ENCODE measurements around the gene RAPGEF5. TPM values are rescaled to one million over a fixed set of nuclear protein-coding genes. Genes with fewer than 3 reads are reported as not detected.

Gene RAPGEF5
- polyA plus RNA-seq, 1 donor = 29.8 TPM

GRCh38 chr7:22128528-22128920, 228.4 kb downstream of the RAPGEF5 start:
- WGBS (ENCODE audit: insufficient coverage, low lambda C conversion rate) = 100% methylated on average over 1 of the region's 4 CpGs
- no peaks in the 10 kb centered on the region for H3K27me3 ChIP-seq (ENCODE audit: control insufficient read depth, insufficient read depth, low read length)

GRCh38 chr7:22127835-22128527, 229.0 kb downstream of the RAPGEF5 start:
- WGBS (ENCODE audit: insufficient coverage, low lambda C conversion rate) = 93% methylated on average over 3 of the region's 6 CpGs
- peaks cover 35% of the 10 kb centered on the region for H3K36me3 ChIP-seq (ENCODE audit: control insufficient read depth, insufficient read depth, low read length)

More at GRCh38 chr7:22128528-22128920, 228.4 kb downstream of the RAPGEF5 start:
- no peak for DNase-seq
- Histone ChIP-seq H3K36me3 (ENCODE audit: control insufficient read depth, insufficient read depth, low read length) (peaks cover 41% of the 10 kb centered on the region), H3K9me3 (ENCODE audit: control insufficient read depth, low read depth, low read length) (no peaks in the 10 kb centered on the region), H3K4me3 (ENCODE audit: low read length) (no peak overlapping the region), H3K4me1 (ENCODE audit: control insufficient read depth, insufficient read depth, low read length) (peaks cover under 1% of the 10 kb centered on the region), H3K27ac (ENCODE audit: low read length) (no peak overlapping the region)

GRCh38 chr7:22125436-22125835, 231.5 kb downstream of the RAPGEF5 start:
- no peak overlapping the region for H3K27ac ChIP-seq (ENCODE audit: low read length)
- peaks cover 7% of the 10 kb centered on the region for H3K4me1 ChIP-seq (ENCODE audit: control insufficient read depth, insufficient read depth, low read length)
- no peak overlapping the region for H3K4me3 ChIP-seq (ENCODE audit: low read length)
- WGBS (ENCODE audit: insufficient coverage, low lambda C conversion rate) = no CpG with 5 or more reads among the region's 6 CpGs
- peaks cover 43% of the 10 kb centered on the region for H3K36me3 ChIP-seq (ENCODE audit: control insufficient read depth, insufficient read depth, low read length)
- no peaks in the 10 kb centered on the region for H3K9me3 ChIP-seq (ENCODE audit: control insufficient read depth, low read depth, low read length)
- no peak for DNase-seq
- no peaks in the 10 kb centered on the region for H3K27me3 ChIP-seq (ENCODE audit: control insufficient read depth, insufficient read depth, low read length)

More at GRCh38 chr7:22127835-22128527, 229.0 kb downstream of the RAPGEF5 start:
- Histone ChIP-seq H3K4me3 (ENCODE audit: low read length) (no peak overlapping the region), H3K9me3 (ENCODE audit: control insufficient read depth, low read depth, low read length) (no peaks in the 10 kb centered on the region), H3K27ac (ENCODE audit: low read length) (no peak overlapping the region), H3K27me3 (ENCODE audit: control insufficient read depth, insufficient read depth, low read length) (no peaks in the 10 kb centered on the region), H3K4me1 (ENCODE audit: control insufficient read depth, insufficient read depth, low read length) (peaks cover 6% of the 10 kb centered on the region)
- no peak for DNase-seq

GRCh38 chr7:22124941-22125340, 232.0 kb downstream of the RAPGEF5 start:
- H3K36me3 ChIP-seq (ENCODE audit: control insufficient read depth, insufficient read depth, low read length) = peaks cover 45% of the 10 kb centered on the region

GRCh38 chr7:22123139-22123538, 233.8 kb downstream of the RAPGEF5 start:
- Histone ChIP-seq H3K36me3 (ENCODE audit: control insufficient read depth, insufficient read depth, low read length) (peaks cover 42% of the 10 kb centered on the region), H3K27ac (ENCODE audit: low read length) (peak overlapping the region; percentile 27), H3K27me3 (ENCODE audit: control insufficient read depth, insufficient read depth, low read length) (no peaks in the 10 kb centered on the region), H3K9me3 (ENCODE audit: control insufficient read depth, low read depth, low read length) (no peaks in the 10 kb centered on the region), H3K4me1 (ENCODE audit: control insufficient read depth, insufficient read depth, low read length) (peaks cover 7% of the 10 kb centered on the region), H3K4me3 (ENCODE audit: low read length) (no peak overlapping the region)
- WGBS (ENCODE audit: insufficient coverage, low lambda C conversion rate) = no CpG with 5 or more reads among the region's 5 CpGs
- peak; percentile 69 to 89 for DNase-seq

More at GRCh38 chr7:22124941-22125340, 232.0 kb downstream of the RAPGEF5 start:
- Histone ChIP-seq H3K27me3 (ENCODE audit: control insufficient read depth, insufficient read depth, low read length) (no peaks in the 10 kb centered on the region), H3K9me3 (ENCODE audit: control insufficient read depth, low read depth, low read length) (no peaks in the 10 kb centered on the region), H3K27ac (ENCODE audit: low read length) (no peak overlapping the region), H3K4me1 (ENCODE audit: control insufficient read depth, insufficient read depth, low read length) (peaks cover 7% of the 10 kb centered on the region), H3K4me3 (ENCODE audit: low read length) (no peak overlapping the region)
- WGBS (ENCODE audit: insufficient coverage, low lambda C conversion rate) = no CpG with 5 or more reads among the region's 3 CpGs
- DNase-seq = no peak

GRCh38 chr7:22121702-22122474, 235.1 kb downstream of the RAPGEF5 start:
- no peak overlapping the region for H3K4me3 ChIP-seq (ENCODE audit: low read length)

GRCh38 chr7:22120391-22121053, 236.4 kb downstream of the RAPGEF5 start:
- H3K27ac ChIP-seq (ENCODE audit: low read length) = no peak overlapping the region
- H3K36me3 ChIP-seq (ENCODE audit: control insufficient read depth, insufficient read depth, low read length) = peaks cover 42% of the 10 kb centered on the region
- no peaks in the 10 kb centered on the region for H3K27me3 ChIP-seq (ENCODE audit: control insufficient read depth, insufficient read depth, low read length)
- H3K4me1 ChIP-seq (ENCODE audit: control insufficient read depth, insufficient read depth, low read length) = peaks cover 7% of the 10 kb centered on the region
- no peaks in the 10 kb centered on the region for H3K9me3 ChIP-seq (ENCODE audit: control insufficient read depth, low read depth, low read length)
- no CpG with 5 or more reads among the region's 8 CpGs for WGBS (ENCODE audit: insufficient coverage, low lambda C conversion rate)
- H3K4me3 ChIP-seq (ENCODE audit: low read length) = no peak overlapping the region
- DNase-seq = no peak

More at GRCh38 chr7:22121702-22122474, 235.1 kb downstream of the RAPGEF5 start:
- H3K36me3 ChIP-seq (ENCODE audit: control insufficient read depth, insufficient read depth, low read length) = peaks cover 47% of the 10 kb centered on the region
- DNase-seq = no peak
- no peak overlapping the region for H3K27ac ChIP-seq (ENCODE audit: low read length)
- H3K4me1 ChIP-seq (ENCODE audit: control insufficient read depth, insufficient read depth, low read length) = peaks cover 7% of the 10 kb centered on the region
- no peaks in the 10 kb centered on the region for H3K27me3 ChIP-seq (ENCODE audit: control insufficient read depth, insufficient read depth, low read length)
- H3K9me3 ChIP-seq (ENCODE audit: control insufficient read depth, low read depth, low read length) = no peaks in the 10 kb centered on the region
- no CpG with 5 or more reads among the region's 8 CpGs for WGBS (ENCODE audit: insufficient coverage, low lambda C conversion rate)

- DNase-seq = no peak
- H3K27ac ChIP-seq (ENCODE audit: low read length) = no peak overlapping the region
Measured at GRCh38 chr7:22117222-22117621, 239.7 kb downstream of the RAPGEF5 start.

GRCh38 chr7:22116451-22117030, 240.4 kb downstream of the RAPGEF5 start:
- Histone ChIP-seq H3K27ac (ENCODE audit: low read length) (no peak overlapping the region), H3K27me3 (ENCODE audit: control insufficient read depth, insufficient read depth, low read length) (no peaks in the 10 kb centered on the region), H3K9me3 (ENCODE audit: control insufficient read depth, low read depth, low read length) (no peaks in the 10 kb centered on the region), H3K4me1 (ENCODE audit: control insufficient read depth, insufficient read depth, low read length) (no peaks in the 10 kb centered on the region), H3K4me3 (ENCODE audit: low read length) (no peak overlapping the region), H3K36me3 (ENCODE audit: control insufficient read depth, insufficient read depth, low read length) (peaks cover 29% of the 10 kb centered on the region)
- whole genome bisulfite sequencing (ENCODE audit: insufficient coverage, low lambda C conversion rate) = 80% methylated on average over 1 of the region's 7 CpGs
- no peak for DNase-seq

More at GRCh38 chr7:22117222-22117621, 239.7 kb downstream of the RAPGEF5 start:
- H3K36me3 ChIP-seq (ENCODE audit: control insufficient read depth, insufficient read depth, low read length) = peaks cover 35% of the 10 kb centered on the region
- no peak overlapping the region for H3K4me3 ChIP-seq (ENCODE audit: low read length)
- no peaks in the 10 kb centered on the region for H3K4me1 ChIP-seq (ENCODE audit: control insufficient read depth, insufficient read depth, low read length)
- no peaks in the 10 kb centered on the region for H3K9me3 ChIP-seq (ENCODE audit: control insufficient read depth, low read depth, low read length)
- no peaks in the 10 kb centered on the region for H3K27me3 ChIP-seq (ENCODE audit: control insufficient read depth, insufficient read depth, low read length)
- WGBS (ENCODE audit: insufficient coverage, low lambda C conversion rate) = no CpG with 5 or more reads among the region's 6 CpGs

- no peaks in the 10 kb centered on the region for H3K27me3 ChIP-seq (ENCODE audit: control insufficient read depth, insufficient read depth, low read length)
- no peaks in the 10 kb centered on the region for H3K9me3 ChIP-seq (ENCODE audit: control insufficient read depth, low read depth, low read length)
- no peak overlapping the region for H3K4me3 ChIP-seq (ENCODE audit: low read length)
- WGBS (ENCODE audit: insufficient coverage, low lambda C conversion rate) = no CpG with 5 or more reads among the region's 5 CpGs
- DNase-seq = no peak
- peaks cover 27% of the 10 kb centered on the region for H3K36me3 ChIP-seq (ENCODE audit: control insufficient read depth, insufficient read depth, low read length)
- H3K27ac ChIP-seq (ENCODE audit: low read length) = no peak overlapping the region
- no peaks in the 10 kb centered on the region for H3K4me1 ChIP-seq (ENCODE audit: control insufficient read depth, insufficient read depth, low read length)
Measured at GRCh38 chr7:22115689-22116088, 241.3 kb downstream of the RAPGEF5 start.

Data from large intestine (tissue), 3 donors.